DND-41 (cell line): ENCODE measurements around the gene FAM107A.

Experiments
- ATAC-seq: fragments of 200-7000 bp; cut with Tn5 transposase; 3 replicates; pipeline ENCODE4 v1.9.1; 2021; ENCODE audit warnings: low read depth; ENCODE audit not compliant: insufficient read depth
- DNase-seq: peaks from one replicate; pipeline ENCODE4 v3.0.0-alpha.2; 2020
- H2AFZ ChIP-seq: 2 replicates; pipeline ENCODE4 v1.6.0; 2012; ENCODE audit warnings: low read depth, low read length
- H3K27ac ChIP-seq: 2 replicates; pipeline ENCODE4 v1.5.1; 2012; ENCODE audit warnings: low read length, inconsistent platforms
- H3K27me3 ChIP-seq: fragments of 200-600 bp; sonication (generic); 2 replicates; pipeline ENCODE4 v1.6.0; 2012; ENCODE audit warnings: low read length, mild to moderate bottlenecking, inconsistent platforms; ENCODE audit not compliant: insufficient read depth, poor library complexity
- H3K36me3 ChIP-seq: 2 replicates; pipeline ENCODE4 v1.5.1; 2012; ENCODE audit warnings: low read length, inconsistent platforms; ENCODE audit not compliant: insufficient read depth
- H3K4me1 ChIP-seq: 2 replicates; pipeline ENCODE4 v1.5.1; 2012; ENCODE audit warnings: mild to moderate bottlenecking, low read length; ENCODE audit not compliant: insufficient read depth
- H3K4me2 ChIP-seq: 2 replicates; pipeline ENCODE4 v1.6.0; 2012; ENCODE audit warnings: mild to moderate bottlenecking, moderate library complexity, low read length, inconsistent platforms; ENCODE audit not compliant: insufficient read depth
- H3K4me3 ChIP-seq, 2 experiments: fragments of 200-600 bp in 1 of 2; shearing (Covaris generic) in 1 of 2; 2 replicates each; pipeline ENCODE4 v1.5.1; 2012 to 2016; ENCODE audit warnings: inconsistent platforms in 2 of 2, low read length in 2 of 2, mild to moderate bottlenecking in 2 of 2, low read depth in 1 of 2, moderate library complexity in 1 of 2
- H3K79me2 ChIP-seq: 2 replicates; pipeline ENCODE4 v1.6.0; 2012; ENCODE audit warnings: low read length, inconsistent platforms; ENCODE audit not compliant: insufficient read depth
- H3K9ac ChIP-seq: 2 replicates; pipeline ENCODE4 v1.6.0; 2012; ENCODE audit warnings: low read depth, mild to moderate bottlenecking, inconsistent platforms, low read length, moderate library complexity
- H3K9me3 ChIP-seq: 2 replicates; pipeline ENCODE4 v1.5.1; 2012; ENCODE audit warnings: low read length, moderate library complexity, mild to moderate bottlenecking, inconsistent platforms; ENCODE audit not compliant: insufficient read depth, severe bottlenecking
- H4K20me1 ChIP-seq: 2 replicates; pipeline ENCODE4 v1.6.0; 2012; ENCODE audit warnings: low read length; ENCODE audit not compliant: insufficient read depth
- EZH2 ChIP-seq: IDR thresholded peaks from 3 replicates; pipeline ENCODE4 v1.6.1; 2012; ENCODE audit warnings: borderline replicate concordance, low read depth, mild to moderate bottlenecking, moderate library complexity, low read length, inconsistent platforms; ENCODE audit not compliant: severe bottlenecking
- TF ChIP-seq, protein P1 (sequence below): IDR thresholded peaks from 2 replicates; pipeline ENCODE4 v1.5.1; 2012; ENCODE audit warnings: borderline replicate concordance, low read length, moderate library complexity, mild to moderate bottlenecking; ENCODE audit not compliant: poor library complexity, severe bottlenecking; ENCODE audit errors: extremely low read depth

Gene FAM107A

DNA sequence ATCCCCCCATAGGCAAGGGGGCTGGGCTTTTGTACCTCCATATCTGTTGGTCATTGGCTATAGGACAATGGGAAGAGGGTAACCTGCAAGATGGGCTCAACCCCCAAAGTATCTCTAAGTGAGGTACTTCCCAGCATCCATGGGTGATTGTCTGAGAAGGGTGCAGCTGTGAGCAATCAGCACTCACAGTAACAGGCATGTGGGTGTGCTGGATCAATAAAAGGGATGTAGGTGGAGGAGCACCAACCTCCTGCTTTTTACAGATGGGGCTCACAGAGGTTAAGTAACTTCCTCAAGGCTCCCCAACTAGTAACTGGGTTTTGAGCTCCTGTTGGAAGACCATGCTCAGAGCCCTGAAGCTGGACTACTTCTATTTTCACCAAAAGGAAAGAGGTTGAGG, 26.4 kb upstream of the FAM107A start:
- DNase-seq: no peak
- Histone ChIP-seq H3K4me3 (no peak overlapping the region), H3K27ac (no peak overlapping the region), H4K20me1 (no peaks in the 10 kb centered on the region), H3K4me2 (no peak overlapping the region), H3K9ac (no peak overlapping the region), H3K79me2 (no peaks in the 10 kb centered on the region), H3K9me3 (no peaks in the 10 kb centered on the region), H2AFZ (no peak overlapping the region), H3K36me3 (no peaks in the 10 kb centered on the region), H3K4me1 (no peaks in the 10 kb centered on the region), H3K27me3 (no peaks in the 10 kb centered on the region)
- no peak for ATAC-seq
- no peak for TF ChIP-seq EZH2

DNA sequence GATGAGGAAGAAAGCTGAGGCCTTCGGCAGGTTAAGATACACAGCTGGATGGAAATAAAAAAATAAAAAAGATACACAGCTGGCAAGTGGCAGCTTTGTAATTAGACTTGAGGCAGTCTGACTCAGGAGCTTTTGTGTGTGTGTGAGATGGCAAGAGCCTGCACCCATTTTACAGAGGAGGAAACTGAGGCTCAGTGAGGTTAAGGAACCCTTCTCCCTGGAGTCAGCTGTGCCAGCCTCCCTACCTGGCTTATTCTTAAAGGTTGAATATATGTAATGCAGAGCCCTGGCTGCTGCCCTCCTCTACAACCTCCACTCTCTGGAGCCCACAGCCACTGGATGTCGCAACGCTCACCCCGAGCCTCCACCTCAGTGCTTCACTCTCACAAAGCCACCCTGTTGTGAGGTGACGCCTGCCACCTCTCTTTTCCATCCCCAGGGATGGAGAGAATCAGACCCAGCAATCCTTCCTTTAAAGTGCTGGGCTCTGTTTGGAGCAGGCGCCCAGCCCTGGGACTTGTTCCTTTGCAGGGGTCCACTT, 20.6 kb upstream of the FAM107A start:
- ATAC-seq: no peak
- no peak for TF ChIP-seq EZH2
- TF ChIP-seq, protein P1, sequence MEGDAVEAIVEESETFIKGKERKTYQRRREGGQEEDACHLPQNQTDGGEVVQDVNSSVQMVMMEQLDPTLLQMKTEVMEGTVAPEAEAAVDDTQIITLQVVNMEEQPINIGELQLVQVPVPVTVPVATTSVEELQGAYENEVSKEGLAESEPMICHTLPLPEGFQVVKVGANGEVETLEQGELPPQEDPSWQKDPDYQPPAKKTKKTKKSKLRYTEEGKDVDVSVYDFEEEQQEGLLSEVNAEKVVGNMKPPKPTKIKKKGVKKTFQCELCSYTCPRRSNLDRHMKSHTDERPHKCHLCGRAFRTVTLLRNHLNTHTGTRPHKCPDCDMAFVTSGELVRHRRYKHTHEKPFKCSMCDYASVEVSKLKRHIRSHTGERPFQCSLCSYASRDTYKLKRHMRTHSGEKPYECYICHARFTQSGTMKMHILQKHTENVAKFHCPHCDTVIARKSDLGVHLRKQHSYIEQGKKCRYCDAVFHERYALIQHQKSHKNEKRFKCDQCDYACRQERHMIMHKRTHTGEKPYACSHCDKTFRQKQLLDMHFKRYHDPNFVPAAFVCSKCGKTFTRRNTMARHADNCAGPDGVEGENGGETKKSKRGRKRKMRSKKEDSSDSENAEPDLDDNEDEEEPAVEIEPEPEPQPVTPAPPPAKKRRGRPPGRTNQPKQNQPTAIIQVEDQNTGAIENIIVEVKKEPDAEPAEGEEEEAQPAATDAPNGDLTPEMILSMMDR: no peak

DNA sequence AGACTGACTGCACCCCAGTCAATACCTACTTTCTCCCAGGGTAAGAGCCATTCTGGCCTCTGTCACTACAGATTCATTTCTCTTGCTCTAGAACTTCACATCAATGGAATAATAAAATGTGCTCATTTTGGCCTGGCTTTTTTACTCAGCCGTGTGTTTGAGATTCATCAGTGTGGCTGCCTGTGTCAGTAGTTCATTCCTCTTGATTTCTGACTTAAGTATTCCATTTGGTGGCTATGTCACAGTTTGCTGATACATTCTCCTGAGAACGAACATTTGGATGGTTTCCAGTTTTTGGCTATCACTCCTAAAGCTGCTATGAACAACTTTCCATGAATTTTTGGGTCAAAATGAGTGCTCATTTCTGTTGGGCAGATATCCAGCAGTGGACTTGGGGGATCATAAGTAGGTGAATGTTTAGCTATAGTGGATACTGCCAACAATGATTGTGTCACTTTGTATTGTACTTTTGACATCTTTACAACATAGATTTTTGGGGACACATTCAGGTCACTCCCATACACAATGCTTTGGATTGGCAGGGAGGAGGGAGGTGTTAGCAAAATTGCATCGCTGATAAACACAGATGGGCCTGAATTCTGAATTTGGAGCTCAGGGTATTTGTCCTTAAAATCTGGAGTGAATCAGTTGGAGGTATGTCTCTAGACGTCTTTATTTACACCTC, 19.8 kb upstream of the FAM107A start:
- Histone ChIP-seq H3K4me1 (no peaks in the 10 kb centered on the region), H3K27ac (no peak overlapping the region), H3K36me3 (no peaks in the 10 kb centered on the region), H3K9me3 (no peaks in the 10 kb centered on the region), H4K20me1 (no peaks in the 10 kb centered on the region), H3K9ac (no peak overlapping the region), H3K4me2 (no peak overlapping the region), H2AFZ (no peak overlapping the region), H3K4me3 (no peak overlapping the region), H3K27me3 (no peaks in the 10 kb centered on the region), H3K79me2 (no peaks in the 10 kb centered on the region)
- no peak for ATAC-seq
- no peak for DNase-seq
- no peak for TF ChIP-seq EZH2
- TF ChIP-seq, protein P1: no peak

More for the DNA sequence above, 20.6 kb upstream of the FAM107A start:
- no peak for DNase-seq
- no peaks in the 10 kb centered on the region for H3K79me2 ChIP-seq
- no peak overlapping the region for H3K4me2 ChIP-seq
- no peaks in the 10 kb centered on the region for H3K27me3 ChIP-seq
- H3K9ac ChIP-seq: no peak overlapping the region
- no peaks in the 10 kb centered on the region for H4K20me1 ChIP-seq
- no peaks in the 10 kb centered on the region for H3K9me3 ChIP-seq
- H3K4me1 ChIP-seq: no peaks in the 10 kb centered on the region
- H2AFZ ChIP-seq: no peak overlapping the region
- no peak overlapping the region for H3K27ac ChIP-seq
- no peak overlapping the region for H3K4me3 ChIP-seq
- H3K36me3 ChIP-seq: no peaks in the 10 kb centered on the region

DNA sequence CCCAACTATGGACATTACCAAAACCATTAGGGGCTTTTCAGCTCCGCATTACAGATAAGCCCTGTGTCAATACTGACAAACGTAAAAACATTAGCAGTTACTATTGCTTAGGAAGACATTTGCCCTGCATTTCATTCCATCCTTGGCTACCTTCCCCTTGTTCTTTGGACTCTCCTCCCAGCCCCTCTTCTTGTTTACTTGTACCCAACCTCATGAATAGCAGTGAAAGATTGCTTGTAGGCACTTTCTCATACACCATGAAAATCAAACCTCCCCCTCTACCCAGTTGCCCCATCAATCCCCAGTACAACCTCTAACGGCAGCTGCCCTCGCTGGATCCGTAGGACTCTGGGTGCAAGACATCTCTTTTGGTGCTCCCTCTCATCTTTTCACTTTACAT, 16.9 kb upstream of the FAM107A start:
- DNase-seq (no peak), ATAC-seq (no peak)
- Histone ChIP-seq H3K4me3 (no peak overlapping the region), H3K4me2 (no peak overlapping the region), H2AFZ (no peak overlapping the region), H3K9ac (no peak overlapping the region), H3K4me1 (no peaks in the 10 kb centered on the region), H3K27ac (no peak overlapping the region), H4K20me1 (no peaks in the 10 kb centered on the region), H3K79me2 (no peaks in the 10 kb centered on the region), H3K27me3 (no peaks in the 10 kb centered on the region), H3K36me3 (no peaks in the 10 kb centered on the region), H3K9me3 (no peaks in the 10 kb centered on the region)
- TF ChIP-seq, protein P1: no peak
- TF ChIP-seq EZH2: no peak
